Keratinocyte (primary cell): Measurements from ENCODE around the gene NEK6. TPM values are rescaled to one million over a fixed set of nuclear protein-coding genes. Genes with fewer than 3 reads are reported as not detected.

Experiments used
- DNase-seq: peaks from one replicate; pipeline ENCODE4 v3.0.0-alpha.2; 2011; ENCODE audit warnings: low read depth, missing footprints, low spot score
- FAIRE-seq: peaks from 2 replicates; lab custom pipeline; 2011; peaks lifted over from hg19 to GRCh38; lab: Jason Lieb, UNC
- H2AFZ ChIP-seq: 2 replicates; pipeline ENCODE4 v1.6.0; 2012; ENCODE audit warnings: low read length, control low read depth, inconsistent platforms; ENCODE audit not compliant: control insufficient read depth
- H3K27ac ChIP-seq: 2 replicates; pipeline ENCODE4 v1.5.1; 2011; ENCODE audit warnings: low read length; ENCODE audit not compliant: control insufficient read depth, insufficient read depth
- H3K27me3 ChIP-seq: 3 replicates; pipeline ENCODE4 v1.6.0; 2011; ENCODE audit warnings: low read length; ENCODE audit not compliant: control insufficient read depth, insufficient read depth; ENCODE audit errors: extremely low read depth
- H3K36me3 ChIP-seq, 2 experiments: 2 replicates in 1 of 2; 3 replicates in 1 of 2; pipeline ENCODE4 v1.5.1; 2011; ENCODE audit warnings: low read length in 2 of 2, mild to moderate bottlenecking in 1 of 2; ENCODE audit not compliant: control insufficient read depth in 2 of 2, insufficient read depth in 2 of 2; ENCODE audit errors: extremely low read depth in 1 of 2
- H3K4me1 ChIP-seq: 3 replicates; pipeline ENCODE4 v1.5.1; 2011; ENCODE audit warnings: low read length; ENCODE audit not compliant: control insufficient read depth, insufficient read depth; ENCODE audit errors: extremely low read depth
- H3K4me2 ChIP-seq: 3 replicates; pipeline ENCODE4 v1.6.0; 2011; ENCODE audit warnings: low read depth, low read length; ENCODE audit not compliant: control insufficient read depth, insufficient read depth; ENCODE audit errors: extremely low read depth
- H3K4me3 ChIP-seq, 3 experiments: fragments of 200-600 bp in 1 of 3; sonication (generic) in 1 of 3; 2 replicates in 2 of 3; 3 replicates in 1 of 3; pipeline ENCODE4 v1.5.1; 2011 to 2016; ENCODE audit warnings: low read length in 3 of 3, mild to moderate bottlenecking in 3 of 3, control low read depth in 2 of 3, inconsistent platforms in 1 of 3, low read depth in 1 of 3, mixed read lengths in 1 of 3, mixed run types in 1 of 3, moderate library complexity in 1 of 3; ENCODE audit not compliant: control insufficient read depth in 2 of 3, insufficient read depth in 2 of 3; ENCODE audit errors: extremely low read depth in 1 of 3
- H3K79me2 ChIP-seq: 2 replicates; pipeline ENCODE4 v1.6.0; 2012; ENCODE audit warnings: low read length; ENCODE audit not compliant: control insufficient read depth, insufficient read depth
- H3K9ac ChIP-seq: 3 replicates; pipeline ENCODE4 v1.6.0; 2011; ENCODE audit warnings: low read length; ENCODE audit not compliant: control insufficient read depth, insufficient read depth; ENCODE audit errors: extremely low read depth
- H3K9me1 ChIP-seq: 3 replicates; pipeline ENCODE4 v1.6.0; 2011; ENCODE audit warnings: low read length; ENCODE audit not compliant: control insufficient read depth, insufficient read depth; ENCODE audit errors: extremely low read depth
- H3K9me3 ChIP-seq: 2 replicates; pipeline ENCODE4 v1.5.1; 2012; ENCODE audit warnings: low read depth, low read length; ENCODE audit not compliant: control insufficient read depth
- H4K20me1 ChIP-seq: 3 replicates; pipeline ENCODE4 v1.6.0; 2011; ENCODE audit warnings: low read length; ENCODE audit not compliant: control insufficient read depth, insufficient read depth; ENCODE audit errors: extremely low read depth
- EZH2 ChIP-seq: IDR thresholded peaks from one replicate; pipeline ENCODE4 v1.6.1; 2012; ENCODE audit warnings: inconsistent platforms, mild to moderate bottlenecking, low read length, moderate library complexity
- dilution Hi-C: fragments of 300-500 bp; cut with MboI; formaldehyde crosslinking; loops from one replicate; pipeline ENCODE4 v1.7.0; 2020; ENCODE audit warnings: low sequenced_read_pairs; ENCODE audit not compliant: extremely low pct_ligation_motif_present
- polyA plus RNA-seq, 5 experiments: library from polyadenylated mRNA; depleted of rRNA in 3 of 5; stranded (reverse) in 3 of 5; stranded (forward) in 1 of 5; unstranded in 1 of 5; fragments of >200 nt; gene quantifications; 1 replicate in 1 of 5; 2 replicates in 3 of 5; 3 replicates in 1 of 5; pipeline versions ENCODE4 v1.2.1 to v1.2.3, GENCODE V29; 2011 to 2012; ENCODE audit warnings: missing spikeins in 2 of 5, low read depth in 1 of 5, low replicate concordance in 1 of 5
- TF ChIP-seq, protein P1 (sequence below), 3 experiments: IDR thresholded peaks in 1 of 3; conservative IDR thresholded peaks in 1 of 3; optimal IDR thresholded peaks in 1 of 3; 2 replicates in 2 of 3; 3 replicates in 1 of 3; pipeline versions ENCODE3 to v1.5.1; 2011; ENCODE audit warnings: low read length in 3 of 3, mild to moderate bottlenecking in 3 of 3, moderate library complexity in 2 of 3, control low read depth in 1 of 3, inconsistent platforms in 1 of 3; ENCODE audit not compliant: insufficient read depth in 2 of 3; ENCODE audit errors: extremely low read depth in 1 of 3

Gene NEK6
- polyA plus RNA-seq, 1 donor (not counting 4 experiments of a cell fraction or from before 2014, with no cell fraction given): 56.4 TPM

- FAIRE-seq (no peak), DNase-seq (no peak)
- Histone ChIP-seq H3K4me2 (no peak overlapping the region), H3K27ac (no peak overlapping the region), H3K4me1 (no peaks in the 10 kb centered on the region), H3K9me1 (no peaks in the 10 kb centered on the region), H3K79me2 (no peaks in the 10 kb centered on the region), H3K27me3 (peaks cover 26% of the 10 kb centered on the region), H3K36me3 (no peaks in the 10 kb centered on the region), H3K9me3 (no peaks in the 10 kb centered on the region), H4K20me1 (no peaks in the 10 kb centered on the region), H2AFZ (no peak overlapping the region), H3K9ac (no peak overlapping the region), H3K4me3 (no peak overlapping the region)
- dilution Hi-C loops: no loop called here
- TF ChIP-seq, protein P1, sequence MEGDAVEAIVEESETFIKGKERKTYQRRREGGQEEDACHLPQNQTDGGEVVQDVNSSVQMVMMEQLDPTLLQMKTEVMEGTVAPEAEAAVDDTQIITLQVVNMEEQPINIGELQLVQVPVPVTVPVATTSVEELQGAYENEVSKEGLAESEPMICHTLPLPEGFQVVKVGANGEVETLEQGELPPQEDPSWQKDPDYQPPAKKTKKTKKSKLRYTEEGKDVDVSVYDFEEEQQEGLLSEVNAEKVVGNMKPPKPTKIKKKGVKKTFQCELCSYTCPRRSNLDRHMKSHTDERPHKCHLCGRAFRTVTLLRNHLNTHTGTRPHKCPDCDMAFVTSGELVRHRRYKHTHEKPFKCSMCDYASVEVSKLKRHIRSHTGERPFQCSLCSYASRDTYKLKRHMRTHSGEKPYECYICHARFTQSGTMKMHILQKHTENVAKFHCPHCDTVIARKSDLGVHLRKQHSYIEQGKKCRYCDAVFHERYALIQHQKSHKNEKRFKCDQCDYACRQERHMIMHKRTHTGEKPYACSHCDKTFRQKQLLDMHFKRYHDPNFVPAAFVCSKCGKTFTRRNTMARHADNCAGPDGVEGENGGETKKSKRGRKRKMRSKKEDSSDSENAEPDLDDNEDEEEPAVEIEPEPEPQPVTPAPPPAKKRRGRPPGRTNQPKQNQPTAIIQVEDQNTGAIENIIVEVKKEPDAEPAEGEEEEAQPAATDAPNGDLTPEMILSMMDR (optimal IDR thresholded peaks at IDR 0.05 in 1 of 3, IDR thresholded peaks at IDR 0.05 in 1 of 3, conservative IDR thresholded peaks at IDR 0.05 in 1 of 3; ENCODE audit: extremely low read depth in 1 of 3, insufficient read depth in 2 of 3, low read length in 3 of 3): no peak
- TF ChIP-seq EZH2: no peak
Observed at GRCh38 chr9:124217836-124218437, 39.8 kb upstream of the NEK6 start.

GRCh38 chr9:124218438-124218982 lies 39.2 kb upstream of the NEK6 start:
- Histone ChIP-seq H3K4me3 (no peak overlapping the region), H3K36me3 (no peaks in the 10 kb centered on the region), H3K27ac (no peak overlapping the region), H3K9me1 (no peaks in the 10 kb centered on the region), H4K20me1 (no peaks in the 10 kb centered on the region), H2AFZ (no peak overlapping the region), H3K9me3 (no peaks in the 10 kb centered on the region), H3K9ac (no peak overlapping the region), H3K27me3 (peaks cover 26% of the 10 kb centered on the region), H3K4me2 (no peak overlapping the region), H3K79me2 (no peaks in the 10 kb centered on the region), H3K4me1 (no peaks in the 10 kb centered on the region)
- no peak for TF ChIP-seq EZH2
- TF ChIP-seq, protein P1 (optimal IDR thresholded peaks at IDR 0.05 in 1 of 3, IDR thresholded peaks at IDR 0.05 in 1 of 3, conservative IDR thresholded peaks at IDR 0.05 in 1 of 3; ENCODE audit: extremely low read depth in 1 of 3, insufficient read depth in 2 of 3, low read length in 3 of 3): peak in 1 of 3 experiments; percentile 6
- no peak for FAIRE-seq
- no peak for DNase-seq
- dilution Hi-C loops: no loop called here
